GM06990 (cell line): ENCODE data around the gene ENO4.

Experiments used
- DNase-seq: peaks from one replicate; pipeline ENCODE4 v3.0.0-alpha.2; 2011; ENCODE audit not compliant: insufficient read length; ENCODE audit errors: extremely low read depth
- H3K27me3 ChIP-seq: replicated peaks from 2 replicates; pipeline ENCODE4 v1.6.0; 2011; ENCODE audit warnings: low read length; ENCODE audit not compliant: control insufficient read depth, insufficient read depth
- H3K36me3 ChIP-seq: 2 replicates; pipeline ENCODE4 v1.5.1; 2011; ENCODE audit warnings: low read length; ENCODE audit not compliant: control insufficient read depth, insufficient read depth
- H3K4me3 ChIP-seq: replicated peaks from 2 replicates; pipeline ENCODE4 v1.5.1; 2011; ENCODE audit warnings: low read depth, mild to moderate bottlenecking, control low read depth, low read length
- CTCF ChIP-seq: IDR thresholded peaks from 2 replicates; pipeline ENCODE4 v1.5.1; 2011; ENCODE audit warnings: low read length, control low read depth, mild to moderate bottlenecking, inconsistent platforms; ENCODE audit not compliant: insufficient read depth, poor library complexity, severe bottlenecking

ENO4 gene

GRCh38 chr10:116880716-116881482, 31.6 kb downstream of the ENO4 start:
- Histone ChIP-seq H3K36me3 (no peaks in the 10 kb centered on the region), H3K27me3 (no peaks in the 10 kb centered on the region), H3K4me3 (no peak overlapping the region)
- no peak for DNase-seq
- no peak for TF ChIP-seq CTCF

- no peak for DNase-seq
- TF ChIP-seq CTCF, result no peak
- no peaks in the 10 kb centered on the region for H3K36me3 ChIP-seq
- no peaks in the 10 kb centered on the region for H3K27me3 ChIP-seq
- H3K4me3 ChIP-seq, result no peak overlapping the region
Observed at GRCh38 chr10:116882639-116883038, 33.3 kb downstream of the ENO4 start.

GRCh38 chr10:116886772-116887171, 37.5 kb downstream of the ENO4 start:
- H3K36me3 ChIP-seq, result no peaks in the 10 kb centered on the region
- H3K27me3 ChIP-seq, result no peaks in the 10 kb centered on the region
- DNase-seq, result no peak
- no peak overlapping the region for H3K4me3 ChIP-seq
- TF ChIP-seq CTCF, result no peak

GRCh38 chr10:116888380-116889055, 39.2 kb downstream of the ENO4 start:
- TF ChIP-seq CTCF, result no peak
- Histone ChIP-seq H3K27me3 (no peaks in the 10 kb centered on the region), H3K4me3 (no peak overlapping the region), H3K36me3 (no peaks in the 10 kb centered on the region)
- no peak for DNase-seq

- Histone ChIP-seq H3K36me3 (no peaks in the 10 kb centered on the region), H3K27me3 (no peaks in the 10 kb centered on the region), H3K4me3 (no peak overlapping the region)
- TF ChIP-seq CTCF, result no peak
- no peak for DNase-seq
Observed at GRCh38 chr10:116889066-116889465, 39.8 kb downstream of the ENO4 start.
